Stimulated activated CD8-positive, alpha-beta memory T cell treated with anti-CD3 and anti-CD28 coated beads, Interleukin-12 subunit alpha, Interleukin-12 subunit beta, amount 100 ng/mL, for 1 hour (primary cell): Measurements from ENCODE around the gene MYO18B.

Experiments
- DNase-seq: peaks from one replicate; pipeline ENCODE4 v3.0.0-alpha.2; 2020; ENCODE audit warnings: low read depth

MYO18B gene

GRCh38 chr22:25750569-25751173 is 8.7 kb downstream of the MYO18B start:
- DNase-seq: no peak

- no peak for DNase-seq
Measured at GRCh38 chr22:25751174-25751581, 9.2 kb downstream of the MYO18B start.

GRCh38 chr22:25752615-25753214 is 10.7 kb downstream of the MYO18B start:
- no peak for DNase-seq

GRCh38 chr22:25753252-25753651 is 11.3 kb downstream of the MYO18B start:
- DNase-seq: no peak

- DNase-seq: no peak
Measured at GRCh38 chr22:25754527-25755202, 12.7 kb downstream of the MYO18B start.

- DNase-seq: no peak
Measured at GRCh38 chr22:25757686-25758085, 15.7 kb downstream of the MYO18B start.

GRCh38 chr22:25758316-25758715 is 16.3 kb downstream of the MYO18B start:
- DNase-seq: no peak

- no peak for DNase-seq
Measured at GRCh38 chr22:25759825-25760231, 17.8 kb downstream of the MYO18B start.

- no peak for DNase-seq
Measured at GRCh38 chr22:25760294-25760693, 18.3 kb downstream of the MYO18B start.

GRCh38 chr22:25760848-25761595 is 19.0 kb downstream of the MYO18B start:
- DNase-seq: no peak

- no peak for DNase-seq
Measured at GRCh38 chr22:25762147-25762546, 20.2 kb downstream of the MYO18B start.

GRCh38 chr22:25763239-25763777 is 21.3 kb downstream of the MYO18B start:
- no peak for DNase-seq

- DNase-seq: no peak
Measured at GRCh38 chr22:25764270-25765015, 22.5 kb downstream of the MYO18B start.

GRCh38 chr22:25765016-25765367 is 23.0 kb downstream of the MYO18B start:
- no peak for DNase-seq

- DNase-seq: no peak
Measured at GRCh38 chr22:25765801-25766200, 23.8 kb downstream of the MYO18B start.

- DNase-seq: no peak
Measured at GRCh38 chr22:25766418-25766817, 24.4 kb downstream of the MYO18B start.

GRCh38 chr22:25770333-25770732 is 28.3 kb downstream of the MYO18B start:
- no peak for DNase-seq

GRCh38 chr22:25772288-25772687 is 30.3 kb downstream of the MYO18B start:
- no peak for DNase-seq

GRCh38 chr22:25774575-25775026 is 32.6 kb downstream of the MYO18B start:
- no peak for DNase-seq

- DNase-seq: no peak
Measured at GRCh38 chr22:25775531-25775930, 33.5 kb downstream of the MYO18B start.

- no peak for DNase-seq
Measured at GRCh38 chr22:25777411-25777810, 35.4 kb downstream of the MYO18B start.

- DNase-seq: no peak
Measured at GRCh38 chr22:25777870-25778269, 35.9 kb downstream of the MYO18B start.
